Right lobe of liver (tissue), 6 donors: ENCODE measurements around the gene NFIA. TPM values are rescaled to one million over a fixed set of nuclear protein-coding genes. Genes with fewer than 3 reads are reported as not detected.
A peak's percentile ranks its signal among the peaks of the same experiment; 100 is the strongest.

Experiments
- ATAC-seq, 4 donors: fragments of 200-7000 bp; cut with Tn5 transposase; one replicate each; pipeline ENCODE4 v1.9.1; 2020; ENCODE audit warnings: mild to moderate bottlenecking in 4 of 4, moderate library complexity in 4 of 4
- DNase-seq, 3 donors: peaks; one replicate each; pipeline ENCODE4 v3.0.0-alpha.2; 2020
- H3K27ac ChIP-seq, 3 donors: fragments of 200-600 bp; one replicate each; pipeline ENCODE4 v1.8.0; 2022
- H3K27me3 ChIP-seq, 2 donors: fragments of 200-600 bp; one replicate each; pipeline ENCODE4 v1.8.0; 2022
- H3K36me3 ChIP-seq, 4 donors: fragments of 200-600 bp; sonication (generic) in 1 of 4; one replicate each; pipeline versions ENCODE4 v1.5.1 to v1.8.0; 2017 to 2022; ENCODE audit warnings: control low read depth in 1 of 4
- H3K4me1 ChIP-seq, 4 donors: fragments of 200-600 bp; sonication (generic) in 1 of 4; one replicate each; pipeline versions ENCODE4 v1.5.1 to v1.8.0; 2017 to 2022; ENCODE audit warnings: control low read depth in 1 of 4
- H3K4me3 ChIP-seq, 3 donors: fragments of 200-600 bp; one replicate each; pipeline ENCODE4 v1.8.0; 2022
- H3K9me3 ChIP-seq, 4 donors: fragments of 200-600 bp; sonication (generic) in 1 of 4; one replicate each; pipeline versions ENCODE4 v1.5.1 to v1.8.0; 2017 to 2022; ENCODE audit warnings: control low read depth in 1 of 4
- CTCF ChIP-seq, 4 donors: fragments of 200-600 bp in 3 of 4; fragments of 450-650 bp in 1 of 4; IDR thresholded peaks; one replicate each; pipeline versions ENCODE4 v1.5.1 to v1.8.0; 2016 to 2022; ENCODE audit warnings: antibody characterized with exemption in 4 of 4, mild to moderate bottlenecking in 2 of 4
- POLR2A ChIP-seq: fragments of 450-650 bp; IDR thresholded peaks from one replicate; pipeline ENCODE4 v1.6.1; 2017; ENCODE audit warnings: antibody characterized with exemption, mild to moderate bottlenecking
- WGBS: methylation state at CpG from one replicate; pipeline ENCODE4 v1.1.6; 2018; ENCODE audit warnings: low coverage, low lambda C conversion rate; ENCODE audit not compliant: insufficient coverage; ENCODE audit errors: missing lambda C conversion rate; 5-methylcytosine and 5-hydroxymethylcytosine counted together
- intact Hi-C, 2 donors: fragments of 100-400 bp; cut with DNase I; formaldehyde crosslinking; loops; one replicate each; pipeline versions ENCODE4 v1.11.2 to v1.14.1; 2022
- total RNA-seq, 6 experiments: library from RNA; depleted of rRNA in 2 of 6; stranded (reverse); fragments of >200 nt in 2 of 6; fragmentation: NEBNext Ultra II Directional in 3 of 6; extraction: Animal tissue kit (Norgen Biotek cat#: 25700) in 3 of 6; gene quantifications; one replicate each; pipeline versions ENCODE4 v1.1.0 to v1.2.4, GENCODE V29; 2016 to 2023
- donor health status: DM: no; HTN: yes; CAD: no.
- donor health status: DM: no; HTN: no; CAD: no.
- donor health status: DM: no; HTN: no; CAD: no.
- donor health status: DM: no; HTN: yes; CAD: no.
- donor health status: DM: no; HTN: yes; CAD: no.

NFIA gene
- total RNA-seq, 6 experiments from 2014 or later: 36.7 to 97.2 (median 57.9) TPM

GRCh38 chr1:61182480-61182879 is 100.1 kb downstream of the NFIA start:
- TF ChIP-seq POLR2A: no peak
- no peak for TF ChIP-seq CTCF (IDR thresholded peaks at IDR 0.05)
- H3K4me1 ChIP-seq: peaks cover 0 to 40% (median 18%) of the 10 kb centered on the region in 4 donors
- ATAC-seq (no peak), DNase-seq (no peak)
- 82% methylated on average over 3 of the region's 3 CpGs for WGBS
- no peaks in the 10 kb centered on the region for H3K27me3 ChIP-seq
- intact Hi-C loops: no loop called here
- H3K36me3 ChIP-seq: no peaks in the 10 kb centered on the region
- peak overlapping the region in 2 of 3 donors; percentile 72 to 84 for H3K27ac ChIP-seq
- no peaks in the 10 kb centered on the region for H3K9me3 ChIP-seq
- no peak overlapping the region for H3K4me3 ChIP-seq

DNA sequence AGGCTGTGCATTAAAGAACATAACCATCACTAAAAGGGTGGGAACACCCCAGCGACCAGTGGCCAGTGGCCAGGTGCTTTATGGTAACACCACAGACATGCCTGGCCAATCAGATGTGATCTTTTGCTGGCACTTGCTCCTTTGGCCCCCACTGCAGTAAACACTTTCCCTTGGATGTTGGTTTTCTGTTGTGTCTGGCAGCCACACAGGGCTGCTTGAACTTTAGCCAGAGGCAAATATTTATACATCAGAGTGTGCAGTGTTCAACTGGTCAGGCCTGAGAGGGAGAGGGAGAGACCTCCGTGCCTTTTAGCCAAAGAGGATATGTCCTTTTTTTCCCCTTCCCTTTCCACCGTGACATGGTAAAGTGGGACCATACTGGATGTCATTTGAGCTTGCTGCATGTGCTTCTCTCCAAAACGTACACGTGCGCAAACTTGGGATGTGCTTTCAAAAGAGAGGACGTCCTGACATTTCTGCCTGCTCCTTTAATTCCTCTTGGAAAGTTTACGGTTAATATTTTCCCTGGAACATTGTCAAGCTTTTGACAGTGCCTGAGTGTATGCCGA is 101.2 kb downstream of the NFIA start:
- intact Hi-C loops: no loop called here
- peak; percentile 82 to 91 (median 88) for ATAC-seq
- peak; percentile 69 to 87 (median 80) for DNase-seq
- H3K4me3 ChIP-seq: peak overlapping the region; percentile 33 to 58 (median 49)
- H3K4me1 ChIP-seq: peaks cover 0 to 40% (median 18%) of the 10 kb centered on the region in 4 donors
- H3K9me3 ChIP-seq: no peaks in the 10 kb centered on the region
- H3K27ac ChIP-seq: peak overlapping the region; percentile 72 to 84 (median 80)
- TF ChIP-seq POLR2A (peak; percentile 49), CTCF (IDR thresholded peaks at IDR 0.05) (no peak)
- H3K27me3 ChIP-seq: no peaks in the 10 kb centered on the region
- no peaks in the 10 kb centered on the region for H3K36me3 ChIP-seq
- WGBS: 14% methylated on average over 8 of the region's 9 CpGs

GRCh38 chr1:61184040-61184713 is 101.8 kb downstream of the NFIA start:
- TF ChIP-seq CTCF (IDR thresholded peaks at IDR 0.05) (no peak), POLR2A (no peak)
- H3K36me3 ChIP-seq: no peaks in the 10 kb centered on the region
- H3K27me3 ChIP-seq: no peaks in the 10 kb centered on the region
- ATAC-seq (peak; percentile 80 to 88 (median 82)), DNase-seq (peak; percentile 90 to 93 (median 92))
- no peaks in the 10 kb centered on the region for H3K9me3 ChIP-seq
- peak overlapping the region; percentile 33 to 58 (median 49) for H3K4me3 ChIP-seq
- H3K4me1 ChIP-seq: peaks cover 0 to 40% (median 18%) of the 10 kb centered on the region in 4 donors
- intact Hi-C loops: no loop called here
- H3K27ac ChIP-seq: peak overlapping the region; percentile 72 to 84 (median 80)
- WGBS: 5% methylated on average over 12 of the region's 17 CpGs

- intact Hi-C loops: no loop called here
- TF ChIP-seq POLR2A (no peak), CTCF (IDR thresholded peaks at IDR 0.05) (no peak)
- peaks cover 0 to 40% (median 18%) of the 10 kb centered on the region in 4 donors for H3K4me1 ChIP-seq
- ATAC-seq (no peak), DNase-seq (no peak)
- no peaks in the 10 kb centered on the region for H3K36me3 ChIP-seq
- H3K27me3 ChIP-seq: no peaks in the 10 kb centered on the region
- WGBS: 5% methylated on average over 3 of the region's 3 CpGs
- peak overlapping the region; percentile 72 to 84 (median 80) for H3K27ac ChIP-seq
- no peaks in the 10 kb centered on the region for H3K9me3 ChIP-seq
- peak overlapping the region; percentile 33 to 58 (median 49) for H3K4me3 ChIP-seq
These were observed 102.3 kb downstream of the NFIA start for GRCh38 chr1:61184714-61185106.
